HG03066 (cell line): ENCODE measurements around the gene HIPK1.

Experiments
- ATAC-seq: cut with Tn5 transposase; IDR thresholded peaks from one replicate; pipeline ENCODE4 v1.9.1; 2021; ENCODE audit warnings: low read depth; ENCODE audit not compliant: unreplicated experiment

HIPK1 gene

GRCh38 chr1:113928941-113929749 lies at the start of gene HIPK1:
HIPK1 (plus strand) TSS chr1:113929324.
- ATAC-seq, result peak; percentile 49

GRCh38 chr1:113879739-113880038 lies 49.4 kb upstream of the HIPK1 start:
- no peak for ATAC-seq

- ATAC-seq, result no peak
Observed at GRCh38 chr1:113881661-113882060, 47.5 kb upstream of the HIPK1 start.

- ATAC-seq, result no peak
Observed at GRCh38 chr1:113886417-113887401, 42.4 kb upstream of the HIPK1 start.

GRCh38 chr1:113887402-113888175 lies 41.5 kb upstream of the HIPK1 start, which contains the start of gene BCL2L15:
BCL2L15 (minus strand) TSS chr1:113887581; CDS start chr1:113887375, 206 bp downstream.
- ATAC-seq, result no peak

- ATAC-seq, result no peak
Observed at GRCh38 chr1:113890816-113891215, 38.3 kb upstream of the HIPK1 start.

GRCh38 chr1:113891631-113892220 lies 37.4 kb upstream of the HIPK1 start:
- no peak for ATAC-seq

- no peak for ATAC-seq
Observed at GRCh38 chr1:113893267-113893666, 35.9 kb upstream of the HIPK1 start.

GRCh38 chr1:113895098-113895497 lies 34.0 kb upstream of the HIPK1 start:
- ATAC-seq, result no peak

GRCh38 chr1:113895961-113896360 lies 33.2 kb upstream of the HIPK1 start:
- no peak for ATAC-seq

GRCh38 chr1:113898241-113898814 lies 30.8 kb upstream of the HIPK1 start:
- no peak for ATAC-seq

GRCh38 chr1:113899111-113899510 lies 30.0 kb upstream of the HIPK1 start:
- no peak for ATAC-seq

GRCh38 chr1:113901191-113901590 lies 27.9 kb upstream of the HIPK1 start:
- no peak for ATAC-seq

GRCh38 chr1:113903501-113904292 lies 25.4 kb upstream of the HIPK1 start:
- no peak for ATAC-seq

- peak; percentile 19 for ATAC-seq
Observed at GRCh38 chr1:113904293-113904673, 24.8 kb upstream of the HIPK1 start.

- peak; percentile 88 for ATAC-seq
Observed at GRCh38 chr1:113904674-113905434, 24.3 kb upstream of the HIPK1 start, which contains the start of the genes AP4B1 and DCLRE1B. AP4B1 (minus strand) TSS chr1:113904799; CDS start chr1:113904717, 82 bp downstream. DCLRE1B (plus strand) TSS chr1:113905326; CDS start chr1:113905587, 261 bp downstream.

GRCh38 chr1:113905435-113905861 lies 23.7 kb upstream of the HIPK1 start:
- ATAC-seq, result peak; percentile 1
